ENCODE measurements around the gene GART. TPM values are rescaled to one million over a fixed set of nuclear protein-coding genes. Genes with fewer than 3 reads are reported as not detected.

Gene GART
- polyA plus RNA-seq, 2 donors = 10.6 to 27.1 TPM

Other genes starting within 250 kb of the GART start
- gene IFNAR1, start 217.1 kb downstream of the GART start, polyA plus RNA-seq = 10 to 100 TPM in 1 of 2 donors, 1 to 10 TPM in 1; 9.0 to 14.1 TPM
- 10 to 100 TPM; 44.9 to 52.5 TPM for gene IFNGR2, start 138.7 kb downstream of the GART start, polyA plus RNA-seq
- 10 to 100 TPM; 20.3 to 27.4 TPM for gene TMEM50B, start 62.1 kb downstream of the GART start, polyA plus RNA-seq
- gene DNAJC28, start 50.4 kb downstream of the GART start, polyA plus RNA-seq = 1 to 10 TPM; 1.2 to 1.4 TPM
- gene SON, start 921 bp upstream of the GART start, polyA plus RNA-seq = 10 to 100 TPM; 71.5 to 92.1 TPM
- 10 to 100 TPM; 10.6 to 17.4 TPM for gene DONSON, start 46.6 kb upstream of the GART start, polyA plus RNA-seq
- gene CRYZL1, start 99.6 kb upstream of the GART start, polyA plus RNA-seq = 10 to 100 TPM; 15.0 to 15.5 TPM
- 1 to 10 TPM; 6.6 to 8.9 TPM for gene ITSN1, start 100.4 kb upstream of the GART start, polyA plus RNA-seq